ENCODE data around the gene WDR38. TPM values are rescaled to one million over a fixed set of nuclear protein-coding genes. Genes with fewer than 3 reads are reported as not detected.

WDR38 gene
- total RNA-seq, 1 experiment from 2014 or later, result not detected

DNA sequence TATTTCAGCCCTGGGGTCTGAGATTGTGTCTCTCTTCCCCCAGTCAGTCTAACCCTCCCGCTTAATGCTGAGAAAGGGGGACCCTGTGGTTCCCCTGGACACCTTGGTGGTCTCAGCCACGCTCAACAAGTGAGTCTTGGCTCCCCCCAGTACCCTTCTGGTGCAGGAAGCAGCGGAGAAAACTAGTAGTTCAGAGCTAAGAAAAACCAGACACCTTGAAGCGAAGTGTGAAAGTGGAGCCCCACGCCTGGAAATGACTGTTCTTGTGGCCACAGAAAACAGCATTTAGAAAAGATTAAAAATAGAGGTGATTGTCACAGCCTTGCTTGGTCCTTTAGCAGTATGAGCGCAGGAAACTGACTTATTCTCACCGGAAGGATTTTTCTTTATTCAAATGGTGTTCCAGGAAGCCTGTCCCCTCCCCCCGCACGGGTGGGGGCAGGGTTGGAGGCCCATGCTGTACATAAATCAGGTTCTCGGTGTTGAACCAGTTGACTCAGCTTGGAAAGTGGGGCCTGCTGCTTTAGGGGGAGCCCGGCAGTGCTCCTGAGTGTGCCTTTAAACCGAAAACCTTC is 16.8 kb downstream of the WDR38 start:
- Mint-ChIP-seq H3K27me3 (ENCODE audit: insufficient read depth, unreplicated experiment) (no peaks in the 10 kb centered on the region), H3K4me3 (ENCODE audit: unreplicated experiment) (peak overlapping the region; percentile 75), H3K4me1 (ENCODE audit: low read depth, unreplicated experiment) (peaks cover 28% of the 10 kb centered on the region), H3K36me3 (ENCODE audit: insufficient read depth, unreplicated experiment) (peaks cover 61% of the 10 kb centered on the region), H3K27ac (ENCODE audit: unreplicated experiment) (peak overlapping the region; percentile 77), H3K9me3 (ENCODE audit: unreplicated experiment) (no peaks in the 10 kb centered on the region)
- ChIA-PET POLR2A (interaction anchor here (1.2 kb wide), 1 partner anchor 9 kb away, joined by 4 read pairs; no protein-coding TSS in a partner anchor), CTCF (interaction anchor here (0.6 kb wide), 1 partner anchor 273 kb away, joined by 3 read pairs; the partner anchor contains the start of gene SCAI)
- Histone ChIP-seq H3K9me3 (no peaks in the 10 kb centered on the region), H3K4me3 (ENCODE audit: low read depth, low read length) (peak overlapping the region; percentile 99), H3K27me3 (replicated peaks; ENCODE audit: control insufficient read depth, insufficient read depth, low read length) (no peaks in the 10 kb centered on the region), H3K36me3 (ENCODE audit: control insufficient read depth, insufficient read depth, low read length) (peaks cover 4% of the 10 kb centered on the region), H3K4me1 (peaks cover 10% of the 10 kb centered on the region)
- intact Hi-C loops (cut with micrococcal nuclease; ENCODE audit: unreplicated experiment), result loop anchor here (2.0 to 10.0 kb wide), 2 partner anchors 71 to 375 kb away; partner anchors contain the start of genes GOLGA1 and HSPA5
- no peak for DNase-seq
- BruUV-seq (replicated peaks), result TSS peak; percentile 62
- TF ChIP-seq, protein P1, sequence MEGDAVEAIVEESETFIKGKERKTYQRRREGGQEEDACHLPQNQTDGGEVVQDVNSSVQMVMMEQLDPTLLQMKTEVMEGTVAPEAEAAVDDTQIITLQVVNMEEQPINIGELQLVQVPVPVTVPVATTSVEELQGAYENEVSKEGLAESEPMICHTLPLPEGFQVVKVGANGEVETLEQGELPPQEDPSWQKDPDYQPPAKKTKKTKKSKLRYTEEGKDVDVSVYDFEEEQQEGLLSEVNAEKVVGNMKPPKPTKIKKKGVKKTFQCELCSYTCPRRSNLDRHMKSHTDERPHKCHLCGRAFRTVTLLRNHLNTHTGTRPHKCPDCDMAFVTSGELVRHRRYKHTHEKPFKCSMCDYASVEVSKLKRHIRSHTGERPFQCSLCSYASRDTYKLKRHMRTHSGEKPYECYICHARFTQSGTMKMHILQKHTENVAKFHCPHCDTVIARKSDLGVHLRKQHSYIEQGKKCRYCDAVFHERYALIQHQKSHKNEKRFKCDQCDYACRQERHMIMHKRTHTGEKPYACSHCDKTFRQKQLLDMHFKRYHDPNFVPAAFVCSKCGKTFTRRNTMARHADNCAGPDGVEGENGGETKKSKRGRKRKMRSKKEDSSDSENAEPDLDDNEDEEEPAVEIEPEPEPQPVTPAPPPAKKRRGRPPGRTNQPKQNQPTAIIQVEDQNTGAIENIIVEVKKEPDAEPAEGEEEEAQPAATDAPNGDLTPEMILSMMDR (IDR thresholded peaks at IDR 0.05; ENCODE audit: insufficient read depth in 1 of 2, low read depth in 1 of 2, low read length in 1 of 2, severe bottlenecking in 1 of 2, unreplicated experiment in 1 of 2), result no peak

DNA sequence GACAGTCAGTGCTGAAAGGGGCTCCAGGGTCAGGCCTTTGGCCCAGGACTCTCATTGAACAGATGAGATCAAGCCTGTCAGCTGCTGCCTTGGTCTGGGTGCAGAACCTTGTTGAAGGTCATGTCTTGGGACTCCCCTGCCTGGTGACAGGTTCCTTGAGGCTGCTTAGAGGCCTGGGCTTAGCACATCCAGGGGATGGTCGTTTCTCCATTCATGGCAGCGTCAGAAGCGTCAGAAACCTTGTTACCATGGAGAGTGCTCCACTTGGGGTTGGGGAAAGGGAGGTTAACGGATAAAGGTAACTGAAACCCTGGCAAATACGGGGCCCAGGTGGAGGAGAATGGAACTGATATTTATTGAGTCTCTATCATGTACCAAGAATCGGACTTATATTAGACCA is 17.5 kb downstream of the WDR38 start:
- intact Hi-C loops (cut with micrococcal nuclease; ENCODE audit: unreplicated experiment), result no loop called here
- no peaks in the 10 kb centered on the region for H3K27me3 ChIP-seq (replicated peaks; ENCODE audit: control insufficient read depth, insufficient read depth, low read length)
- ChIA-PET POLR2A (no interaction called here), CTCF (no interaction called here)
- peak overlapping the region; percentile 75 for H3K4me3 Mint-ChIP-seq (ENCODE audit: unreplicated experiment)
- peak overlapping the region; percentile 99 for H3K4me3 ChIP-seq (ENCODE audit: low read depth, low read length)
- no TSS peak for BruUV-seq (replicated peaks)
- H3K4me1 ChIP-seq, result peaks cover 10% of the 10 kb centered on the region
- no peak for DNase-seq
- H3K36me3 ChIP-seq (ENCODE audit: control insufficient read depth, insufficient read depth, low read length), result peaks cover 7% of the 10 kb centered on the region
- no peaks in the 10 kb centered on the region for H3K27me3 Mint-ChIP-seq (ENCODE audit: insufficient read depth, unreplicated experiment)
- TF ChIP-seq, protein P1 (IDR thresholded peaks at IDR 0.05; ENCODE audit: insufficient read depth in 1 of 2, low read depth in 1 of 2, low read length in 1 of 2, severe bottlenecking in 1 of 2, unreplicated experiment in 1 of 2), result no peak
- H3K27ac Mint-ChIP-seq (ENCODE audit: unreplicated experiment), result peak overlapping the region; percentile 77
- peaks cover 28% of the 10 kb centered on the region for H3K4me1 Mint-ChIP-seq (ENCODE audit: low read depth, unreplicated experiment)
- H3K9me3 Mint-ChIP-seq (ENCODE audit: unreplicated experiment), result no peaks in the 10 kb centered on the region
- H3K9me3 ChIP-seq, result no peaks in the 10 kb centered on the region
- peaks cover 63% of the 10 kb centered on the region for H3K36me3 Mint-ChIP-seq (ENCODE audit: insufficient read depth, unreplicated experiment)

DNA sequence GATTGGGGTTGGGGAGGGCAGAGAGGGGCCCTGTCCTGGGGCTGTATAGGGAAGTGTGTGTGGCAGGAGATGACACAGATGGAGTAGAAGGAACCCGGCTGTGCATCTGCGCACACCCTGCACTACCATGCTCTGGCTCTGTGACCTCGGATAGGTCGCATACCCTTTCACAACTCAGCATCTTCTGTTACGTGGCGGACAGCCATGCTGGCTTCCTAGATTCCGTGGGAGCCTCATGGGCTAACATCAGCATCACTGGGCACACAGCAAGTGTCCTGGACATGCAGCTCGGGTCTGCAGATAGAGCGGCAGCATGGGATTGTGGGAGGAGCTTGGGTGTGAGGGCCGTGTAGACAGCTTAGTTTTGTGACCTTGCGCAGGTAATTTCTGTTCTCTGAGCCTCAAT is 17.9 kb downstream of the WDR38 start:
- CTCF ChIA-PET, result no interaction called here
- Histone ChIP-seq H3K4me3 (ENCODE audit: low read depth, low read length) (no peak overlapping the region), H3K36me3 (ENCODE audit: control insufficient read depth, insufficient read depth, low read length) (peaks cover 7% of the 10 kb centered on the region), H3K27me3 (replicated peaks; ENCODE audit: control insufficient read depth, insufficient read depth, low read length) (no peaks in the 10 kb centered on the region), H3K9me3 (no peaks in the 10 kb centered on the region), H3K4me1 (peaks cover 10% of the 10 kb centered on the region)
- Mint-ChIP-seq H3K9me3 (ENCODE audit: unreplicated experiment) (no peaks in the 10 kb centered on the region), H3K27me3 (ENCODE audit: insufficient read depth, unreplicated experiment) (no peaks in the 10 kb centered on the region), H3K4me3 (ENCODE audit: unreplicated experiment) (peak overlapping the region; percentile 75), H3K27ac (ENCODE audit: unreplicated experiment) (peak overlapping the region; percentile 77), H3K36me3 (ENCODE audit: insufficient read depth, unreplicated experiment) (peaks cover 67% of the 10 kb centered on the region), H3K4me1 (ENCODE audit: low read depth, unreplicated experiment) (peaks cover 28% of the 10 kb centered on the region)
- POLR2A ChIA-PET, result interaction anchor here (0.5 kb wide), 1 partner anchor 30 kb away, joined by 3 read pairs; no protein-coding TSS in a partner anchor
- BruUV-seq (replicated peaks), result no TSS peak
- no peak for DNase-seq
- intact Hi-C loops (cut with micrococcal nuclease; ENCODE audit: unreplicated experiment), result no loop called here
- TF ChIP-seq, protein P1 (IDR thresholded peaks at IDR 0.05; ENCODE audit: insufficient read depth in 1 of 2, low read depth in 1 of 2, low read length in 1 of 2, severe bottlenecking in 1 of 2, unreplicated experiment in 1 of 2), result no peak

Data from Caco-2 (cell line).